ENCODE data around the gene TXNDC11. TPM values are rescaled to one million over a fixed set of nuclear protein-coding genes. Genes with fewer than 3 reads are reported as not detected.

TXNDC11 gene
- total and polyA plus RNA-seq, 2 donors (not counting 3 experiments of a cell fraction or from before 2014, with no cell fraction given): 42.5 to 66.0 TPM

DNA sequence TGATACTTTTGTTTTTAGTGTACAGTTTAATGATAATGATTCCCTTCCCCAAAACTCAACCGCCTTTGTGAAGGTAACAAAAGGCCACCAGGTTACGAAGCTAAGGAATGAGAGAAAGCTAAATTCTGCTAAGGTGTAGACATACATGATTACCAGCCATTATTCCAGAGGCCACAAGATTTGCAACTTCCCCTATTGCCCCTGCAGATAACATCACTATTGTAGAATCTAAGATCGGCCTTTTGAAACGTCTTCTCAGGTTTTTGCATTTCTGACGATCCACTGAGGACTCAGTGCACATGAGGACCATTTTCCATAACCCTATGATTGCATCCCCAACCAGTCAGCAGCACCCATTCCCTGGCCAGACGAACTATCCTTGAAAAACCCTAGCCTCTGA lies 108.3 kb downstream of the TXNDC11 start:
- FAIRE-seq (no peak), DNase-seq (ENCODE audit: low read depth, low spot score) (no peak)
- POLR2A ChIA-PET: no interaction called here
- dilution Hi-C loops (cut with MboI; ENCODE audit: extremely low pct_ligation_motif_present, low sequenced_read_pairs) (no loop called here), intact Hi-C loops (cut with micrococcal nuclease) (no loop called here)
- Histone ChIP-seq H3K9me3 (replicated peaks; ENCODE audit: control insufficient read depth, insufficient read depth, low read length) (no peaks in the 10 kb centered on the region), H3K4me3 (replicated peaks in 1 of 3; ENCODE audit: insufficient read depth in 1 of 3, low read depth in 1 of 3, low read length in 3 of 3) (no peak overlapping the region), H3K79me2 (ENCODE audit: control insufficient read depth, insufficient read depth, low read length) (no peaks in the 10 kb centered on the region), H3K9me1 (replicated peaks; ENCODE audit: control insufficient read depth, extremely low read depth, insufficient read depth, low read length) (no peaks in the 10 kb centered on the region), H3K4me1 (ENCODE audit: control insufficient read depth, extremely low read depth, insufficient read depth, low read length) (no peaks in the 10 kb centered on the region), H4K20me1 (replicated peaks; ENCODE audit: control insufficient read depth, extremely low read depth, insufficient read depth, low read length) (no peaks in the 10 kb centered on the region), H2AFZ (ENCODE audit: low read depth, low read length) (no peak overlapping the region), H3K27ac (ENCODE audit: insufficient read depth, low read depth, low read length) (no peak overlapping the region), H3K9ac (replicated peaks; ENCODE audit: extremely low read depth, insufficient read depth, low read length) (no peak overlapping the region), H3K36me3 (ENCODE audit: control insufficient read depth in 2 of 2, extremely low read depth in 1 of 2, insufficient read depth in 2 of 2, low read length in 2 of 2) (no peaks in the 10 kb centered on the region), H3K27me3 (ENCODE audit: control insufficient read depth in 2 of 2, insufficient read depth in 2 of 2, low read length in 2 of 2) (no peaks in the 10 kb centered on the region), H3K4me2 (ENCODE audit: insufficient read depth, low read length) (no peak overlapping the region)
- TF ChIP-seq POLR2AphosphoS5 (IDR thresholded peaks at IDR 0.05; ENCODE audit: insufficient read depth, low read depth, low read length) (no peak), FOS (IDR thresholded peaks at IDR 0.05; ENCODE audit: borderline replicate concordance, insufficient read depth, low read length) (no peak), POLR2A (IDR thresholded peaks at IDR 0.05; ENCODE audit: low read depth, low read length) (no peak), JUN (IDR thresholded peaks at IDR 0.05; ENCODE audit: borderline replicate concordance, insufficient read depth, insufficient read length, low read depth) (no peak), EZH2 (IDR thresholded peaks at IDR 0.05; ENCODE audit: borderline replicate concordance, low read depth, low read length, severe bottlenecking) (no peak), MYC (IDR thresholded peaks at IDR 0.05; ENCODE audit: low read depth, low read length) (no peak), GATA2 (IDR thresholded peaks at IDR 0.05; ENCODE audit: insufficient read depth, insufficient read length, low read depth, low read length) (no peak)
- TF ChIP-seq, protein P1, sequence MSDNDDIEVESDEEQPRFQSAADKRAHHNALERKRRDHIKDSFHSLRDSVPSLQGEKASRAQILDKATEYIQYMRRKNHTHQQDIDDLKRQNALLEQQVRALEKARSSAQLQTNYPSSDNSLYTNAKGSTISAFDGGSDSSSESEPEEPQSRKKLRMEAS (IDR thresholded peaks at IDR 0.05; ENCODE audit: insufficient read depth, insufficient read length): no peak
- TF ChIP-seq, protein P2, sequence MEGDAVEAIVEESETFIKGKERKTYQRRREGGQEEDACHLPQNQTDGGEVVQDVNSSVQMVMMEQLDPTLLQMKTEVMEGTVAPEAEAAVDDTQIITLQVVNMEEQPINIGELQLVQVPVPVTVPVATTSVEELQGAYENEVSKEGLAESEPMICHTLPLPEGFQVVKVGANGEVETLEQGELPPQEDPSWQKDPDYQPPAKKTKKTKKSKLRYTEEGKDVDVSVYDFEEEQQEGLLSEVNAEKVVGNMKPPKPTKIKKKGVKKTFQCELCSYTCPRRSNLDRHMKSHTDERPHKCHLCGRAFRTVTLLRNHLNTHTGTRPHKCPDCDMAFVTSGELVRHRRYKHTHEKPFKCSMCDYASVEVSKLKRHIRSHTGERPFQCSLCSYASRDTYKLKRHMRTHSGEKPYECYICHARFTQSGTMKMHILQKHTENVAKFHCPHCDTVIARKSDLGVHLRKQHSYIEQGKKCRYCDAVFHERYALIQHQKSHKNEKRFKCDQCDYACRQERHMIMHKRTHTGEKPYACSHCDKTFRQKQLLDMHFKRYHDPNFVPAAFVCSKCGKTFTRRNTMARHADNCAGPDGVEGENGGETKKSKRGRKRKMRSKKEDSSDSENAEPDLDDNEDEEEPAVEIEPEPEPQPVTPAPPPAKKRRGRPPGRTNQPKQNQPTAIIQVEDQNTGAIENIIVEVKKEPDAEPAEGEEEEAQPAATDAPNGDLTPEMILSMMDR (IDR thresholded peaks at IDR 0.05; ENCODE audit: extremely low read depth in 1 of 2, insufficient read depth in 1 of 2, low read depth in 1 of 2, low read length in 2 of 2): no peak
- CTCF ChIA-PET: no interaction called here
- BruUV-seq (replicated peaks): no TSS peak

Data from endothelial cell of umbilical vein (primary cell).